SK-N-SH (cell line): ENCODE data around the gene PTGIR. TPM values are rescaled to one million over a fixed set of nuclear protein-coding genes. Genes with fewer than 3 reads are reported as not detected.

Experiments
- CTCF ChIA-PET: fragments of 300-600, 350-600 bp; formaldehyde crosslinking; extraction: SDS; loops from one replicate; lab custom pipeline; 2021; lab: Yijun Ruan, JAX
- POLR2A ChIA-PET: fragments of 350-600 bp; sonication (Branson Sonifier 250); formaldehyde crosslinking; extraction: SDS; loops from one replicate; lab custom pipeline; 2020; ENCODE audit warnings: antibody characterized with exemption, inconsistent platforms; lab: Yijun Ruan, JAX
- DNase-seq: peaks from one replicate; pipeline ENCODE4 v3.0.0; 2012
- H2AFZ ChIP-seq: fragments of 200-600 bp; sonication (generic); 2 replicates; pipeline ENCODE4 v1.8.1; 2016; ENCODE audit warnings: antibody characterized with exemption, mild to moderate bottlenecking, low read depth
- H3F3A ChIP-seq: fragments of 200-600 bp; sonication (generic); replicated peaks from 2 replicates; pipeline ENCODE3; 2016; ENCODE audit warnings: antibody characterized with exemption, mild to moderate bottlenecking; ENCODE audit not compliant: insufficient read depth
- H3K27ac ChIP-seq, 2 experiments: fragments of 200-500 bp in 1 of 2; fragments of 200-600 bp in 1 of 2; sonication (Bioruptor generic) in 1 of 2; sonication (generic), shearing (Covaris generic) in 1 of 2; 2 replicates each; pipeline versions ENCODE4 v1.5.1 to v1.6.1; 2014 to 2016; ENCODE audit warnings: low read depth in 2 of 2, inconsistent platforms in 1 of 2, low read length in 1 of 2, mild to moderate bottlenecking in 1 of 2, mixed read lengths in 1 of 2
- H3K27me3 ChIP-seq: fragments of 200-600 bp; sonication (generic), shearing (Covaris generic); 2 replicates; pipeline ENCODE4 v1.6.1; 2016; ENCODE audit warnings: mixed run types; ENCODE audit not compliant: insufficient read depth
- H3K36me3 ChIP-seq, 2 experiments: fragments of 200-500 bp in 1 of 2; fragments of 200-600 bp in 1 of 2; sonication (Bioruptor generic) in 1 of 2; sonication (generic) in 1 of 2; replicated peaks in 1 of 2; 2 replicates each; pipeline versions ENCODE3 to v1.5.1; 2014 to 2016; ENCODE audit warnings: low read length in 1 of 2, mild to moderate bottlenecking in 1 of 2; ENCODE audit not compliant: insufficient read depth in 2 of 2, control insufficient read depth in 1 of 2
- H3K4me1 ChIP-seq, 2 experiments: fragments of 200-500 bp in 1 of 2; fragments of 200-600 bp in 1 of 2; sonication (Bioruptor generic) in 1 of 2; sonication (generic), shearing (Covaris generic) in 1 of 2; 2 replicates each; pipeline versions ENCODE4 v1.5.1 to v1.6.1; 2014 to 2016; ENCODE audit warnings: low read depth in 1 of 2, low read length in 1 of 2, mixed run types in 1 of 2; ENCODE audit not compliant: insufficient read depth in 2 of 2, control insufficient read depth in 1 of 2
- H3K4me2 ChIP-seq: fragments of 200-600 bp; sonication (generic), shearing (Covaris generic); 2 replicates; pipeline ENCODE4 v1.6.1; 2017; ENCODE audit warnings: mixed run types
- H3K4me3 ChIP-seq, 2 experiments: fragments of 200-500 bp in 1 of 2; fragments of 200-600 bp in 1 of 2; sonication (Bioruptor generic) in 1 of 2; sonication (generic), shearing (Covaris generic) in 1 of 2; 2 replicates each; pipeline versions ENCODE4 v1.5.1 to v1.8.1; 2014 to 2016; ENCODE audit warnings: low read depth in 2 of 2, inconsistent platforms in 1 of 2, low read length in 1 of 2, mild to moderate bottlenecking in 1 of 2, mixed read lengths in 1 of 2, moderate library complexity in 1 of 2
- H3K79me2 ChIP-seq: fragments of 200-600 bp; sonication (generic); 2 replicates; pipeline ENCODE4 v1.8.1; 2017; ENCODE audit warnings: mild to moderate bottlenecking; ENCODE audit not compliant: insufficient read depth
- H3K9ac ChIP-seq: fragments of 200-600 bp; sonication (generic); 2 replicates; pipeline ENCODE4 v1.6.1; 2017; ENCODE audit warnings: mixed run types
- H3K9me2 ChIP-seq: fragments of 200-600 bp; sonication (generic); 2 replicates; pipeline ENCODE4 v1.6.1; 2017; ENCODE audit warnings: mixed run types
- H3K9me3 ChIP-seq: fragments of 200-600 bp; sonication (generic); 2 replicates; pipeline ENCODE4 v1.6.1; 2017; ENCODE audit warnings: mixed run types, mild to moderate bottlenecking, moderate library complexity
- H4K20me1 ChIP-seq: fragments of 200-600 bp; sonication (generic); 2 replicates; pipeline ENCODE4 v1.6.1; 2017; ENCODE audit warnings: mild to moderate bottlenecking, mixed run types; ENCODE audit not compliant: insufficient read depth
- CHD2 ChIP-seq: fragments of 150-350 bp; IDR thresholded peaks from 2 replicates; pipeline ENCODE4 v1.6.1; 2018; ENCODE audit warnings: low read length; ENCODE audit not compliant: partially characterized antibody
- CTCF ChIP-seq: fragments of 200-600 bp; sonication (generic); IDR thresholded peaks from 2 replicates; pipeline ENCODE4 v1.6.1; 2017; ENCODE audit warnings: antibody characterized with exemption, mild to moderate bottlenecking, moderate library complexity
- ELF1 ChIP-seq: IDR thresholded peaks from 2 replicates; pipeline ENCODE4 v1.4.0; 2012
- EP300 ChIP-seq, 2 experiments: IDR thresholded peaks; 2 replicates each; pipeline versions ENCODE4 v1.4.0 to v1.6.1; 2012; ENCODE audit warnings: borderline replicate concordance in 1 of 2, low read depth in 1 of 2, low read length in 1 of 2
- EZH2phosphoT487 ChIP-seq: fragments of 200-600 bp; sonication (generic); IDR thresholded peaks from 2 replicates; pipeline ENCODE4 v1.6.1; 2017; ENCODE audit warnings: low read depth, mixed run types, mild to moderate bottlenecking, antibody characterized with exemption, moderate library complexity, borderline replicate concordance
- FOXJ3 ChIP-seq: sonication (generic); formaldehyde crosslinking; IDR thresholded peaks from 2 replicates; pipeline ENCODE4 v1.5.1; 2020; ENCODE audit warnings: mild to moderate bottlenecking, missing genetic modification reagents
- JUND ChIP-seq: IDR thresholded peaks from 2 replicates; pipeline ENCODE4 v1.4.0; 2012
- MXI1 ChIP-seq: IDR thresholded peaks from 2 replicates; pipeline ENCODE4 v1.6.1; 2012; ENCODE audit warnings: mild to moderate bottlenecking, low read depth, low read length, improper control_type of control experiment
- NRF1 ChIP-seq: IDR thresholded peaks from 2 replicates; pipeline ENCODE4 v1.6.1; 2012; ENCODE audit warnings: low read depth, mild to moderate bottlenecking, low read length
- POLR2AphosphoS5 ChIP-seq: IDR thresholded peaks from 2 replicates; pipeline ENCODE4 v1.6.1; 2012; ENCODE audit warnings: low read depth, low read length
- RXRA ChIP-seq: IDR thresholded peaks from 2 replicates; pipeline ENCODE4 v1.4.0; 2012; ENCODE audit warnings: low read depth, mild to moderate bottlenecking, borderline replicate concordance
- SMC3 ChIP-seq: IDR thresholded peaks from 2 replicates; pipeline ENCODE4 v1.6.1; 2012; ENCODE audit warnings: low read depth, low read length, improper control_type of control experiment
- TAF1 ChIP-seq: IDR thresholded peaks from 2 replicates; pipeline ENCODE4 v1.6.1; 2012; ENCODE audit warnings: low read depth, mild to moderate bottlenecking, low read length, moderate library complexity, borderline replicate concordance
- TCF12 ChIP-seq: IDR thresholded peaks from 2 replicates; pipeline ENCODE4 v1.4.0; 2012
- USF1 ChIP-seq: IDR thresholded peaks from 2 replicates; pipeline ENCODE4 v1.4.0; 2012; ENCODE audit warnings: low read depth, borderline replicate concordance
- YY1 ChIP-seq: IDR thresholded peaks from 2 replicates; pipeline ENCODE4 v1.4.0; 2012; ENCODE audit warnings: low read depth, mild to moderate bottlenecking
- WGBS: methylation state at CpG from one replicate; pipeline ENCODE4 v1.1.6; 2017; ENCODE audit warnings: low lambda C conversion rate; 5-methylcytosine and 5-hydroxymethylcytosine counted together
- polyA plus RNA-seq, 3 experiments: library from polyadenylated mRNA; depleted of rRNA; stranded (reverse); fragments of >200 nt; gene quantifications; 2 replicates each; pipeline ENCODE4 v1.2.3, GENCODE V29; 2012
- TF ChIP-seq, protein P1 (sequence below): IDR thresholded peaks from 2 replicates; pipeline ENCODE4 v1.4.0; 2012; ENCODE audit warnings: low read depth

Gene PTGIR
- polyA plus RNA-seq, 1 of the 3 experiments (the other 2 are of a cell fraction): 2.5 TPM

DNA sequence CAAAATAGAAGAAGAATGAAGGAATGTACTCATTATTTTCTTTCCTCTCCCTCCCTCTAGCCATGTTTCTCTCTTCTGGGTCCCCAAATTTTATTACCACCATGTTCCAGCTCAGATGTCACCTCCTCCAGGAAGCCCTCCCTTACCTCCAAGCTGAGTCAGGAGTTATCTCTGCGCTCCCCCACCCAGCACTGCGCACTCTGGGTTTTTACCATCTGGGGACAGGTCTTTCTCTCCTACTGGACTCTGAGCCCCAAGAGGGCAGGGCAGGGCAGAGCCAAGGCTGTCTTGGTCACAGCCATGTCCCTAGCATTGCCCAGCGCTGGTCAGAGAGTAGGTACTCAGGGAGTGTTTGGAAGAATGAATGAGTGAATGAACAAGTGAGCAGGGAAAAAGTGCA, 8.2 kb upstream of the PTGIR start:
- H2AFZ ChIP-seq: no peak overlapping the region
- H3K27ac ChIP-seq: peak overlapping the region in 1 of 2 experiments; percentile 87; a peak in 2 of 4 replicates
- no peaks in the 10 kb centered on the region for H4K20me1 ChIP-seq
- no peak overlapping the region for H3K9ac ChIP-seq
- TF ChIP-seq CTCF (no peak), YY1 (no peak)
- DNase-seq: no peak
- CTCF ChIA-PET: interaction anchor here (1.0 to 8.3 kb wide), 2 partner anchors 29 to 237 kb away, joined by 3 to 106 read pairs; partner anchors contain the start of gene DACT3
- H3K9me2 ChIP-seq: no peaks in the 10 kb centered on the region
- WGBS: 92% methylated on average over 3 of the region's 3 CpGs
- POLR2A ChIA-PET: interaction anchor here (0.7 to 9.6 kb wide), 4 partner anchors 8 to 28 kb away, joined by 3 to 100 read pairs (median 18); partner anchors contain the start of genes DACT3 and PTGIR
- no peaks in the 10 kb centered on the region for H3K9me3 ChIP-seq
- no peak overlapping the region; a peak in 1 of 4 replicates for H3K4me3 ChIP-seq
- H3K4me2 ChIP-seq: no peak overlapping the region
- no peaks in the 10 kb centered on the region for H3K36me3 ChIP-seq
- H3K79me2 ChIP-seq: no peaks in the 10 kb centered on the region
- H3F3A ChIP-seq: no peaks in the 10 kb centered on the region
- H3K27me3 ChIP-seq: no peaks in the 10 kb centered on the region
- H3K4me1 ChIP-seq: peaks cover 16 to 59% of the 10 kb centered on the region in 2 experiments

- Histone ChIP-seq H3K4me1 (peaks cover 16 to 60% of the 10 kb centered on the region in 2 experiments), H3K9ac (peak overlapping the region; percentile 7; the same call in 1 of the 2 replicates), H2AFZ (peak overlapping the region; percentile 62; the same call in 1 of the 2 replicates), H3K9me3 (no peaks in the 10 kb centered on the region), H3K4me2 (peak overlapping the region; percentile 10; the same call in 1 of the 2 replicates), H4K20me1 (no peaks in the 10 kb centered on the region), H3K27me3 (no peaks in the 10 kb centered on the region), H3F3A (no peaks in the 10 kb centered on the region), H3K9me2 (no peaks in the 10 kb centered on the region), H3K79me2 (no peaks in the 10 kb centered on the region), H3K4me3 (no peak overlapping the region), H3K27ac (peak overlapping the region; percentile 22 to 96; a peak in 3 of 4 replicates), H3K36me3 (no peaks in the 10 kb centered on the region)
- TF ChIP-seq TAF1: no peak
- TF ChIP-seq EP300 (IDR thresholded peaks at IDR 0.05; ENCODE audit: borderline replicate concordance in 1 of 2, low read depth in 1 of 2, low read length in 1 of 2): peak in 1 of 2 experiments; percentile 35; a peak in 1 of 4 replicates
- no peak for DNase-seq
- CTCF ChIA-PET: interaction anchor here (1.5 to 8.3 kb wide), 3 partner anchors 31 to 97 kb away, joined by 3 to 106 read pairs (median 4); partner anchors contain the start of gene DACT3
- 25% methylated on average over 6 of the region's 6 CpGs for WGBS
- POLR2A ChIA-PET: interaction anchor here (0.6 to 9.6 kb wide), 12 partner anchors 10 to 626 kb away, joined by 3 to 100 read pairs (median 6); partner anchors contain the start of genes CALM3 and DACT3
These were observed 6.6 kb upstream of the PTGIR start for GRCh38 chr19:46631481-46631880.

DNA sequence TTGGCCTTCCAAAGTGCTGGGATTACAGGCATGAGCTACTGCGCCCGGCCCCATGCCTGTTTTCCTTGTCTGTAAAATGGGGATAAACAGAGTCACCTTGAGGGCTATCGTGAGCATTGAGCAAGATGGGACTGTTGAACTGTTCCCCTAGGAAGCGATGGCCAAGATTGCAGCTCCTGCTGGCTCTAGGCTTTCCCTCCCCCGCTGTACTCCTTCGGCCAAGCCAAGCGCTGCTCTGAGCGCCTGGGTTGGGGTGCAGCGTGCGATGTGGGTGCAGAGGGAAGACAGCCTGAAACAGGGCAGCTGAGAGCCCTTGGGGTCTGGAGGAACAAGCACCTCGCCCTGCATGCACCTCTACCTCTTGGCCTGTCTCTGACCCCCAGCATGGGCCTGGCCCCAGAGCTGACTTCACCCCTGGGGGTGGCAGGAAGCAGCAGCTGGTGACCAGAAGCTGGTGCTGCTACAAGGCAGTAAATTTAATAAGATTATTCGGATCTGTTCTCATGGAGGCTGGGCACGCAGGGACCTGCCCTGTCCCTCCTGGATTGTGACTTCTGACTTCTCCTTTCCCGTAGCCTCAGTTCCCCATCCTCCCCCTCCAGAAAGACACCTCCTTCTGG, 5.8 kb upstream of the PTGIR start:
- WGBS: 91% methylated on average over 12 of the region's 14 CpGs
- Histone ChIP-seq H3K27ac (peak overlapping the region; percentile 22 to 96; a peak in 3 of 4 replicates), H3K4me3 (no peak overlapping the region), H2AFZ (peak overlapping the region; percentile 62; the same call in 1 of the 2 replicates), H3K9ac (no peak overlapping the region), H3K27me3 (no peaks in the 10 kb centered on the region), H4K20me1 (no peaks in the 10 kb centered on the region), H3K4me1 (peaks cover 17 to 66% of the 10 kb centered on the region in 2 experiments), H3K9me3 (no peaks in the 10 kb centered on the region), H3K36me3 (no peaks in the 10 kb centered on the region), H3K79me2 (no peaks in the 10 kb centered on the region), H3K4me2 (peak overlapping the region; percentile 10; the same call in 1 of the 2 replicates), H3K9me2 (no peaks in the 10 kb centered on the region), H3F3A (peaks cover under 1% of the 10 kb centered on the region)
- DNase-seq: peak; percentile 77
- ChIA-PET CTCF (interaction anchor here (0.7 to 8.3 kb wide), 4 partner anchors 31 to 98 kb away, joined by 3 to 106 read pairs (median 4); partner anchors contain the start of gene DACT3), POLR2A (interaction anchor here (1.0 to 9.6 kb wide), 12 partner anchors 9 to 626 kb away, joined by 3 to 100 read pairs (median 6); partner anchors contain the start of genes CALM3 and DACT3)
- no peak for TF ChIP-seq JUND
- no peak for TF ChIP-seq ELF1
- peak; percentile 89 for TF ChIP-seq CHD2
- peak; percentile 71 for TF ChIP-seq TCF12
- TF ChIP-seq SMC3: no peak
- TF ChIP-seq POLR2AphosphoS5: peak; percentile 45
- no peak for TF ChIP-seq RXRA
- TF ChIP-seq, protein P1, sequence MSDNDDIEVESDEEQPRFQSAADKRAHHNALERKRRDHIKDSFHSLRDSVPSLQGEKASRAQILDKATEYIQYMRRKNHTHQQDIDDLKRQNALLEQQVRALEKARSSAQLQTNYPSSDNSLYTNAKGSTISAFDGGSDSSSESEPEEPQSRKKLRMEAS: no peak
- TF ChIP-seq YY1: no peak
- TF ChIP-seq FOXJ3 (CRISPR knock-in tag): peak; percentile 82
- no peak for TF ChIP-seq EZH2phosphoT487
- no peak for TF ChIP-seq NRF1
- TF ChIP-seq USF1: no peak
- TF ChIP-seq MXI1: peak; percentile 16; the same call in 1 of the 2 replicates
